Activated T-helper 2 cell treated with anti-CD3 and anti-CD28 coated beads, Interferon-gamma antibody, Interleukin-2, Interleukin-4, amounts not matched to agents 10 μg/mL and 5 μg/mL and 100 μg/mL, durations not matched to agents 14 hours and 24 hours and 36 hours (primary cell): ENCODE results near the gene NEIL1. TPM values are rescaled to one million over a fixed set of nuclear protein-coding genes. Genes with fewer than 3 reads are reported as not detected.
"Not testable (repeated sequence)": the region's sequence is repeated elsewhere in the genome, so short reads cannot be mapped to it uniquely, and the experiment has no call there.

Experiments used
- DNase-seq: peaks from one replicate; pipeline ENCODE4 v3.0.0; 2021; ENCODE audit warnings: low spot score
- H3K27ac Mint-ChIP-seq: one replicate; pipeline ENCODE4 v1.8.0; 2021; ENCODE audit warnings: mixed read lengths
- H3K27me3 Mint-ChIP-seq: one replicate; pipeline ENCODE4 v1.8.0; 2021; ENCODE audit warnings: low read depth, mixed read lengths
- H3K36me3 Mint-ChIP-seq: one replicate; pipeline ENCODE4 v1.8.0; 2021; ENCODE audit warnings: low read depth, mixed read lengths
- H3K4me1 Mint-ChIP-seq: one replicate; pipeline ENCODE4 v1.8.0; 2021; ENCODE audit warnings: low read depth, mixed read lengths
- H3K4me3 Mint-ChIP-seq: one replicate; pipeline ENCODE4 v1.8.0; 2021; ENCODE audit warnings: low read depth, mild to moderate bottlenecking, moderate library complexity, mixed read lengths
- H3K9me3 Mint-ChIP-seq: one replicate; pipeline ENCODE4 v1.8.0; 2021; ENCODE audit warnings: mixed read lengths
- intact Hi-C: fragments of 100-400 bp; cut with micrococcal nuclease; formaldehyde crosslinking; loops from one replicate; pipeline ENCODE4 v1.15.1; 2023
- total RNA-seq: library from RNA; stranded (reverse); gene quantifications from 2 replicates; pipeline ENCODE4 v1.2.3, GENCODE V29; 2022

Gene NEIL1
- total RNA-seq, result 1.5 and 2.6 TPM in 2 replicates

- no peak within 1 kb of the TSS for H3K27ac Mint-ChIP-seq
- DNase-seq, result no peak
- peaks cover 19% of the 10 kb centered on the region for H3K4me1 Mint-ChIP-seq
- intact Hi-C loops, result no loop called here
- peaks cover 10% of the 10 kb centered on the region for H3K9me3 Mint-ChIP-seq
- peaks cover 14% of the 10 kb centered on the region for H3K27me3 Mint-ChIP-seq
- peak within 1 kb of the TSS; percentile 71 for H3K4me3 Mint-ChIP-seq
- peaks cover 28% of the 10 kb centered on the region for H3K36me3 Mint-ChIP-seq
These were observed at the start of gene NEIL1 for GRCh38 chr15:75346796-75347221. Gene NEIL1 (plus strand): TSS chr15:75347039. CDS start chr15:75348906, 1,867 bp downstream.

- H3K27me3 Mint-ChIP-seq, result peaks cover 10% of the 10 kb centered on the region
- H3K36me3 Mint-ChIP-seq, DNase-seq, H3K9me3 Mint-ChIP-seq, H3K27ac Mint-ChIP-seq, H3K4me1 Mint-ChIP-seq, intact Hi-C loops, H3K4me3 Mint-ChIP-seq: not testable (repeated sequence)
These were observed 48.1 kb upstream of the NEIL1 start for GRCh38 chr15:75298541-75299310.

- peaks cover 16% of the 10 kb centered on the region for H3K27me3 Mint-ChIP-seq
- H3K9me3 Mint-ChIP-seq, H3K4me1 Mint-ChIP-seq, H3K36me3 Mint-ChIP-seq, H3K4me3 Mint-ChIP-seq, intact Hi-C loops, H3K27ac Mint-ChIP-seq: not testable (repeated sequence)
- DNase-seq, result peak; percentile 49
These were observed 47.5 kb upstream of the NEIL1 start for GRCh38 chr15:75299311-75299688.

- H3K36me3 Mint-ChIP-seq, intact Hi-C loops, H3K9me3 Mint-ChIP-seq, H3K4me1 Mint-ChIP-seq, H3K27ac Mint-ChIP-seq, DNase-seq, H3K4me3 Mint-ChIP-seq: not testable (repeated sequence)
- H3K27me3 Mint-ChIP-seq, result peaks cover 22% of the 10 kb centered on the region
These were observed 46.8 kb upstream of the NEIL1 start for GRCh38 chr15:75300026-75300425.

GRCh38 chr15:75302318-75302717 is 44.5 kb upstream of the NEIL1 start:
- Mint-ChIP-seq H3K36me3 (no peaks in the 10 kb centered on the region), H3K9me3 (no peaks in the 10 kb centered on the region), H3K27ac (no peak overlapping the region), H3K4me3 (no peak overlapping the region), H3K27me3 (peaks cover 34% of the 10 kb centered on the region), H3K4me1 (no peaks in the 10 kb centered on the region)
- intact Hi-C loops, result no loop called here
- no peak for DNase-seq

- DNase-seq, H3K4me3 Mint-ChIP-seq, H3K36me3 Mint-ChIP-seq, H3K9me3 Mint-ChIP-seq, H3K4me1 Mint-ChIP-seq, intact Hi-C loops, H3K27ac Mint-ChIP-seq: not testable (repeated sequence)
- H3K27me3 Mint-ChIP-seq, result peaks cover 35% of the 10 kb centered on the region
These were observed 44.1 kb upstream of the NEIL1 start for GRCh38 chr15:75302753-75303152.

GRCh38 chr15:75306188-75306587 is 40.7 kb upstream of the NEIL1 start:
- no peak overlapping the region for H3K4me3 Mint-ChIP-seq
- intact Hi-C loops, result no loop called here
- DNase-seq, result no peak
- H3K4me1 Mint-ChIP-seq, result no peaks in the 10 kb centered on the region
- H3K27me3 Mint-ChIP-seq, result peaks cover 49% of the 10 kb centered on the region
- no peaks in the 10 kb centered on the region for H3K9me3 Mint-ChIP-seq
- no peak overlapping the region for H3K27ac Mint-ChIP-seq
- no peaks in the 10 kb centered on the region for H3K36me3 Mint-ChIP-seq

- no peak overlapping the region for H3K4me3 Mint-ChIP-seq
- H3K27me3 Mint-ChIP-seq, result peaks cover 52% of the 10 kb centered on the region
- H3K36me3 Mint-ChIP-seq, result no peaks in the 10 kb centered on the region
- H3K27ac Mint-ChIP-seq, result no peak overlapping the region
- peaks cover 3% of the 10 kb centered on the region for H3K4me1 Mint-ChIP-seq
- intact Hi-C loops, result no loop called here
- DNase-seq, result no peak
- no peaks in the 10 kb centered on the region for H3K9me3 Mint-ChIP-seq
These were observed 39.0 kb upstream of the NEIL1 start for GRCh38 chr15:75307778-75308390.

- intact Hi-C loops, result no loop called here
- H3K27me3 Mint-ChIP-seq, result peaks cover 39% of the 10 kb centered on the region
These were observed 37.1 kb upstream of the NEIL1 start for GRCh38 chr15:75309711-75310110.

GRCh38 chr15:75312548-75312947 is 34.3 kb upstream of the NEIL1 start:
- H3K36me3 Mint-ChIP-seq, intact Hi-C loops, H3K4me3 Mint-ChIP-seq, DNase-seq, H3K4me1 Mint-ChIP-seq, H3K9me3 Mint-ChIP-seq, H3K27ac Mint-ChIP-seq: not testable (repeated sequence)
- peaks cover 25% of the 10 kb centered on the region for H3K27me3 Mint-ChIP-seq

More at GRCh38 chr15:75309711-75310110, 37.1 kb upstream of the NEIL1 start:
- Mint-ChIP-seq H3K4me3 (no peak overlapping the region), H3K4me1 (peaks cover 3% of the 10 kb centered on the region), H3K36me3 (no peaks in the 10 kb centered on the region), H3K27ac (no peak overlapping the region), H3K9me3 (no peaks in the 10 kb centered on the region)
- DNase-seq, result no peak

- Mint-ChIP-seq H3K27ac (no peak overlapping the region), H3K27me3 (peaks cover 23% of the 10 kb centered on the region), H3K4me3 (no peak overlapping the region), H3K4me1 (peaks cover 3% of the 10 kb centered on the region), H3K36me3 (no peaks in the 10 kb centered on the region), H3K9me3 (no peaks in the 10 kb centered on the region)
- intact Hi-C loops, result no loop called here
- no peak for DNase-seq
These were observed 33.6 kb upstream of the NEIL1 start for GRCh38 chr15:75313116-75313845.

GRCh38 chr15:75314552-75315290 is 32.1 kb upstream of the NEIL1 start:
- H3K27ac Mint-ChIP-seq, result no peak overlapping the region

More at GRCh38 chr15:75314552-75315290, 32.1 kb upstream of the NEIL1 start:
- Mint-ChIP-seq H3K9me3 (no peaks in the 10 kb centered on the region), H3K4me1 (peaks cover 3% of the 10 kb centered on the region), H3K27me3 (peaks cover 17% of the 10 kb centered on the region), H3K4me3 (no peak overlapping the region), H3K36me3 (no peaks in the 10 kb centered on the region)
- DNase-seq, result no peak
- intact Hi-C loops, result no loop called here
